CD1c-positive myeloid dendritic cell (primary cell): Measurements from ENCODE around the gene TNFRSF8.

Experiments used
- DNase-seq: peaks from one replicate; pipeline ENCODE4 v3.0.0-alpha.2; 2016; ENCODE audit errors: extremely low spot score

Gene TNFRSF8

GRCh38 chr1:12059722-12060464 lies 3.2 kb upstream of the TNFRSF8 start:
- no peak for DNase-seq

GRCh38 chr1:12060500-12060899 lies 2.6 kb upstream of the TNFRSF8 start:
- DNase-seq, result no peak

- DNase-seq, result peak; percentile 12
Observed at GRCh38 chr1:12064073-12064969, 1.2 kb downstream of the TNFRSF8 start.

GRCh38 chr1:12065872-12066271 lies 2.8 kb downstream of the TNFRSF8 start:
- DNase-seq, result no peak

- no peak for DNase-seq
Observed at GRCh38 chr1:12067900-12068821, 5.1 kb downstream of the TNFRSF8 start.

GRCh38 chr1:12069623-12070244 lies 6.6 kb downstream of the TNFRSF8 start:
- no peak for DNase-seq

- DNase-seq, result no peak
Observed at GRCh38 chr1:12071892-12072291, 8.8 kb downstream of the TNFRSF8 start.

- no peak for DNase-seq
Observed at GRCh38 chr1:12072741-12073140, 9.6 kb downstream of the TNFRSF8 start.

GRCh38 chr1:12073796-12074195 lies 10.7 kb downstream of the TNFRSF8 start:
- DNase-seq, result no peak

GRCh38 chr1:12075195-12076114 lies 12.4 kb downstream of the TNFRSF8 start:
- DNase-seq, result no peak

- DNase-seq, result no peak
Observed at GRCh38 chr1:12076425-12077005, 13.4 kb downstream of the TNFRSF8 start.

- DNase-seq, result no peak
Observed at GRCh38 chr1:12078575-12078937, 15.5 kb downstream of the TNFRSF8 start.

- DNase-seq, result peak; percentile 23
Observed at GRCh38 chr1:12078938-12079861, 16.1 kb downstream of the TNFRSF8 start.

GRCh38 chr1:12080156-12080555 lies 17.1 kb downstream of the TNFRSF8 start:
- no peak for DNase-seq

- DNase-seq, result no peak
Observed at GRCh38 chr1:12080773-12081556, 17.9 kb downstream of the TNFRSF8 start.

GRCh38 chr1:12081648-12082396 lies 18.7 kb downstream of the TNFRSF8 start:
- DNase-seq, result no peak

GRCh38 chr1:12082988-12083387 lies 19.9 kb downstream of the TNFRSF8 start:
- no peak for DNase-seq
